Stomach (tissue), 4 donors: ENCODE results near the gene POMT1.

Source experiments
- POLR2A ChIP-seq, 4 donors: fragments of 450-650 bp; IDR thresholded peaks; one replicate each; pipeline ENCODE4 v1.6.1; 2016; ENCODE audit warnings: antibody characterized with exemption in 4 of 4, control low read depth in 2 of 4, mild to moderate bottlenecking in 1 of 4, moderate library complexity in 1 of 4
- POLR2AphosphoS5 ChIP-seq, 3 donors: sonication (generic); formaldehyde crosslinking; IDR thresholded peaks; one replicate each; pipeline ENCODE4 v1.6.1; 2016; ENCODE audit warnings: antibody characterized with exemption in 3 of 3
- TF ChIP-seq, protein P1 (sequence below), 7 experiments: fragments of 450-650 bp in 4 of 7; fragments of 200-600 bp in 3 of 7; sonication (generic) in 3 of 7; IDR thresholded peaks; one replicate each; pipeline ENCODE4 v1.5.1; 2016 to 2019; ENCODE audit warnings: antibody characterized with exemption in 7 of 7, control low read depth in 2 of 7, mild to moderate bottlenecking in 1 of 7

DNA sequence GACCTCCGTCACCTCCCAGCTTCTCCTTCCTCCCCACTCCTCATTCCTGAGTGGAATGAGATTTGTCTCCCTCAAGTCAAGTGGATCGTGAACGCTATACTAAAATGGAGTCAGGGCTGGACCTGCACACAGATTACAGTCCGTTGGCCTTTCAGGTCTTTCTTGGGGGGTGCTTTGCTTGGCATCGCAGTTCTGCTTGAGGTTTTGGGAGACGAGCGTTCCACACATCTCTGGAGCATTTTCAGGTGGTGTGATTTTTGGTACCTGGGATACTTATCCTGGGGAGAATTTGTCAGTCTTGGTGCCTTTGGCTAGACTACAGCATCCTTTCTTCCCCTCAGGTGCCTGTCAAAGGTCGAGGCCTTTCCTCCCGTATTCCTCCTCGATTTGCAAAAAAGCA lies 23.8 kb upstream of the POMT1 start:
- TF ChIP-seq POLR2AphosphoS5 (IDR thresholded peaks at IDR 0.05) (no peak), POLR2A (IDR thresholded peaks at IDR 0.05) (no peak)
- TF ChIP-seq, protein P1, sequence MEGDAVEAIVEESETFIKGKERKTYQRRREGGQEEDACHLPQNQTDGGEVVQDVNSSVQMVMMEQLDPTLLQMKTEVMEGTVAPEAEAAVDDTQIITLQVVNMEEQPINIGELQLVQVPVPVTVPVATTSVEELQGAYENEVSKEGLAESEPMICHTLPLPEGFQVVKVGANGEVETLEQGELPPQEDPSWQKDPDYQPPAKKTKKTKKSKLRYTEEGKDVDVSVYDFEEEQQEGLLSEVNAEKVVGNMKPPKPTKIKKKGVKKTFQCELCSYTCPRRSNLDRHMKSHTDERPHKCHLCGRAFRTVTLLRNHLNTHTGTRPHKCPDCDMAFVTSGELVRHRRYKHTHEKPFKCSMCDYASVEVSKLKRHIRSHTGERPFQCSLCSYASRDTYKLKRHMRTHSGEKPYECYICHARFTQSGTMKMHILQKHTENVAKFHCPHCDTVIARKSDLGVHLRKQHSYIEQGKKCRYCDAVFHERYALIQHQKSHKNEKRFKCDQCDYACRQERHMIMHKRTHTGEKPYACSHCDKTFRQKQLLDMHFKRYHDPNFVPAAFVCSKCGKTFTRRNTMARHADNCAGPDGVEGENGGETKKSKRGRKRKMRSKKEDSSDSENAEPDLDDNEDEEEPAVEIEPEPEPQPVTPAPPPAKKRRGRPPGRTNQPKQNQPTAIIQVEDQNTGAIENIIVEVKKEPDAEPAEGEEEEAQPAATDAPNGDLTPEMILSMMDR (IDR thresholded peaks at IDR 0.05) = no peak
